IMR-90 (cell line): ENCODE measurements around the gene ADAMTS19. TPM values are rescaled to one million over a fixed set of nuclear protein-coding genes. Genes with fewer than 3 reads are reported as not detected.

Experiments used
- ATAC-seq: fragments of 200-7000 bp; cut with Tn5 transposase; 2 replicates; pipeline ENCODE4 v1.9.1; 2020; ENCODE audit warnings: low read depth, mild to moderate bottlenecking, moderate library complexity
- BruUV-seq: library from RNA; stranded (reverse); fragments of 400-500 nt; replicated peaks from 2 replicates; lab custom pipeline; 2021; lab: Mats Ljungman, UMichigan
- CTCF ChIA-PET: fragments of 300-600 bp; formaldehyde crosslinking; extraction: SDS; loops from one replicate; lab custom pipeline; 2021; ENCODE audit warnings: antibody characterized with exemption; lab: Yijun Ruan, JAX
- POLR2A ChIA-PET: fragments of 300-600 bp; sonication (Branson Sonifier 250); formaldehyde crosslinking; loops from one replicate; lab custom pipeline; 2022; ENCODE audit warnings: antibody characterized with exemption; ENCODE audit not compliant: unreplicated experiment; lab: Charles Lee
- DNase-seq: peaks from one replicate; pipeline ENCODE4 v3.0.0; 2013
- H2AFZ ChIP-seq: replicated peaks from 2 replicates; pipeline ENCODE3; 2013; ENCODE audit warnings: low read length, mild to moderate bottlenecking; ENCODE audit not compliant: poor library complexity
- H2AK5ac ChIP-seq: 2 replicates; pipeline ENCODE4 v1.6.1; 2013; ENCODE audit warnings: low read depth, low read length, inconsistent platforms
- H2AK9ac ChIP-seq: replicated peaks from 2 replicates; pipeline ENCODE3; 2013; ENCODE audit warnings: mild to moderate bottlenecking, low read depth, low read length, moderate library complexity; ENCODE audit not compliant: poor library complexity
- H2BK120ac ChIP-seq: 2 replicates; pipeline ENCODE4 v1.6.1; 2013; ENCODE audit warnings: low read depth, low read length, inconsistent platforms
- H2BK15ac ChIP-seq: 3 replicates; pipeline ENCODE4 v1.6.1; 2013; ENCODE audit warnings: low read depth, low read length, inconsistent platforms
- H2BK20ac ChIP-seq: 2 replicates; pipeline ENCODE4 v1.6.1; 2013; ENCODE audit warnings: low read depth, mild to moderate bottlenecking, inconsistent platforms, low read length, moderate library complexity
- H2BK5ac ChIP-seq: 2 replicates; pipeline ENCODE4 v1.6.1; 2013; ENCODE audit warnings: mild to moderate bottlenecking, low read depth, low read length, inconsistent platforms; ENCODE audit not compliant: poor library complexity, severe bottlenecking
- H3K14ac ChIP-seq: replicated peaks from 2 replicates; pipeline ENCODE4 v1.6.1; 2013; ENCODE audit warnings: low read depth, low read length, inconsistent platforms
- H3K18ac ChIP-seq: 2 replicates; pipeline ENCODE4 v1.6.1; 2013; ENCODE audit warnings: low read depth, low read length, control low read depth
- H3K23ac ChIP-seq: 2 replicates; pipeline ENCODE4 v1.6.1; 2013; ENCODE audit warnings: low read depth, low read length, inconsistent platforms
- H3K27ac ChIP-seq: 2 replicates; pipeline ENCODE4 v1.5.1; 2013; ENCODE audit warnings: mild to moderate bottlenecking, control low read depth, low read length; ENCODE audit not compliant: insufficient read depth
- H3K27me3 ChIP-seq: 2 replicates; pipeline ENCODE4 v1.6.1; 2013; ENCODE audit warnings: low read length; ENCODE audit not compliant: control insufficient read depth, insufficient read depth
- H3K36me3 ChIP-seq: 2 replicates; pipeline ENCODE4 v1.6.1; 2013; ENCODE audit warnings: low read length, mixed read lengths; ENCODE audit not compliant: control insufficient read depth, insufficient read depth
- H3K4ac ChIP-seq: 2 replicates; pipeline ENCODE4 v1.6.1; 2013; ENCODE audit warnings: low read depth, low read length, inconsistent platforms
- H3K4me1 ChIP-seq: 2 replicates; pipeline ENCODE4 v1.6.1; 2013; ENCODE audit warnings: low read length, mixed read lengths; ENCODE audit not compliant: control insufficient read depth, insufficient read depth
- H3K4me2 ChIP-seq: 2 replicates; pipeline ENCODE4 v1.6.1; 2013; ENCODE audit warnings: low read depth, mild to moderate bottlenecking, control low read depth, low read length, moderate library complexity
- H3K4me3 ChIP-seq: 2 replicates; pipeline ENCODE4 v1.5.1; 2013; ENCODE audit warnings: low read depth, mild to moderate bottlenecking, control low read depth, low read length, moderate library complexity; ENCODE audit not compliant: insufficient read depth
- H3K56ac ChIP-seq: 2 replicates; pipeline ENCODE4 v1.6.1; 2013; ENCODE audit warnings: low read length, inconsistent platforms; ENCODE audit not compliant: insufficient read depth; ENCODE audit errors: extremely low read depth
- H3K79me1 ChIP-seq, 2 experiments: 2 replicates each; pipeline ENCODE4 v1.6.1; 2013; ENCODE audit warnings: low read length in 2 of 2, inconsistent platforms in 1 of 2, low read depth in 1 of 2
- H3K9ac ChIP-seq: 2 replicates; pipeline ENCODE4 v1.6.1; 2013; ENCODE audit warnings: low read depth, low read length, control low read depth
- H3K9me1 ChIP-seq: 2 replicates; pipeline ENCODE4 v1.6.1; 2013; ENCODE audit warnings: low read length, inconsistent platforms; ENCODE audit not compliant: insufficient read depth
- H3K9me3 ChIP-seq: 2 replicates; pipeline ENCODE4 v1.6.1; 2013; ENCODE audit warnings: low read length; ENCODE audit not compliant: control insufficient read depth, insufficient read depth
- H4K20me1 ChIP-seq: 2 replicates; pipeline ENCODE4 v1.6.1; 2013; ENCODE audit warnings: low read length, inconsistent platforms; ENCODE audit not compliant: insufficient read depth
- H4K5ac ChIP-seq: 2 replicates; pipeline ENCODE4 v1.6.1; 2013; ENCODE audit warnings: mild to moderate bottlenecking, low read depth, low read length, control low read depth
- H4K8ac ChIP-seq, 2 experiments: 2 replicates each; pipeline ENCODE4 v1.6.1; 2013; ENCODE audit warnings: low read depth in 2 of 2, low read length in 2 of 2, control low read depth in 1 of 2, inconsistent platforms in 1 of 2
- H4K91ac ChIP-seq: 2 replicates; pipeline ENCODE4 v1.6.1; 2013; ENCODE audit warnings: low read depth, low read length, inconsistent platforms; ENCODE audit not compliant: insufficient read depth
- CHD1 ChIP-seq: IDR thresholded peaks from 2 replicates; pipeline ENCODE4 v1.6.1; 2012; ENCODE audit warnings: low read depth, low read length, improper control_type of control experiment
- FOS ChIP-seq: fragments of 150-350 bp; IDR thresholded peaks from 2 replicates; pipeline ENCODE4 v1.6.1; 2016; ENCODE audit warnings: low read depth, low read length
- WGBS, 2 experiments: methylation state at CpG; one replicate each; pipeline versions ENCODE4 v1.1.5 to v1.1.7; 2013; ENCODE audit warnings: missing lambda C conversion rate in 2 of 2; ENCODE audit not compliant: insufficient read length in 1 of 2; ENCODE audit errors: extremely low coverage in 2 of 2; 5-methylcytosine and 5-hydroxymethylcytosine counted together
- dilution Hi-C: fragments of 300-500 bp; cut with HindIII; formaldehyde crosslinking; loops from one replicate; pipeline ENCODE4 v1.14.3; 2018; ENCODE audit warnings: low sequenced_read_pairs; ENCODE audit not compliant: unreplicated experiment
- in situ Hi-C: fragments of 300-500 bp; cut with MboI; formaldehyde crosslinking; loops from 3 replicates; pipeline ENCODE4 v1.14.3; 2019; ENCODE audit warnings: low sequenced_read_pairs, inconsistent platforms, mixed read lengths
- intact Hi-C: fragments of 100-400 bp; cut with micrococcal nuclease; formaldehyde crosslinking; loops from 2 replicates; pipeline ENCODE4 v1.10.0; 2022
- polyA plus RNA-seq, 3 experiments: library from polyadenylated mRNA; depleted of rRNA; stranded (reverse); fragments of >200 nt; gene quantifications; 2 replicates each; pipeline ENCODE4 v1.2.3, GENCODE V29; 2012; ENCODE audit warnings: low replicate concordance in 1 of 3
- total RNA-seq: library from RNA; depleted of rRNA; stranded (reverse); fragments of >200 nt; gene quantifications from 2 replicates; pipeline ENCODE4 v1.2.3, GENCODE V29; 2012
- TF ChIP-seq, protein P1 (sequence below): fragments of 150-350 bp; IDR thresholded peaks from 2 replicates; pipeline ENCODE4 v1.6.1; 2016; ENCODE audit warnings: low read depth, mild to moderate bottlenecking, low read length, moderate library complexity, borderline replicate concordance

The ADAMTS19 gene
- total and polyA plus RNA-seq, 2 of the 4 experiments (the other 2 are of a cell fraction) = under 0.01 to 0.17 TPM

DNA sequence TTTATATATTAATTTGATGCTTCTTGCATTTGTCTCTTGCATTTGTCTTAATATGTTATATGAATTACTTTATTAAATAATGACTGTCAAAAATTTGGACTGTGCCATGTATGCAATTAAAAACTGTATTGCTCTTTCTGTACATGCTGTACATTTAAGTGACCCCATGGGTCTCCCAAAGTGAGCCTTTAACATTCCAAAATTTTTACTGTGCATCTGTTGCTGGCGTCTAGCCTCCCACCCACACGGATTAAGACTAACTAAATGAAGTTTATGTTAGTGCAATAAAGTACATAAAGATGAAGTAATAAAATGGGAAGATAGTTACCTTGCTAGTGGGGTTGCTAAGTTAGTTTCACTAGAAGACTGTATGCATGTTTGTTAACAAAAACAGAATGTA, 48.5 kb downstream of the ADAMTS19 start:
- Histone ChIP-seq H3K36me3 (no peaks in the 10 kb centered on the region), H4K5ac (no peak overlapping the region), H4K91ac (no peak overlapping the region), H3K23ac (no peak overlapping the region), H2BK5ac (no peak overlapping the region), H3K18ac (no peak overlapping the region), H2AK5ac (no peak overlapping the region), H3K9me3 (no peaks in the 10 kb centered on the region), H2BK15ac (no peak overlapping the region), H2AK9ac (no peak overlapping the region), H3K4me3 (no peak overlapping the region), H2BK120ac (no peak overlapping the region), H4K20me1 (no peaks in the 10 kb centered on the region), H3K79me1 (no peaks in the 10 kb centered on the region), H3K56ac (no peak overlapping the region), H3K27me3 (no peaks in the 10 kb centered on the region), H3K27ac (no peak overlapping the region), H2BK20ac (no peak overlapping the region), H3K4me1 (no peaks in the 10 kb centered on the region), H2AFZ (no peak overlapping the region), H3K4me2 (no peak overlapping the region), H3K9me1 (no peaks in the 10 kb centered on the region), H3K4ac (no peak overlapping the region), H3K14ac (no peak overlapping the region), H4K8ac (no peak overlapping the region), H3K9ac (no peak overlapping the region)
- DNase-seq = no peak
- dilution Hi-C loops = no loop called here
- ATAC-seq = no peak
- WGBS, 2 experiments = no CpG with 5 or more reads among the region's 2 CpGs
- CTCF ChIA-PET = no interaction called here
- intact Hi-C loops = no loop called here
- POLR2A ChIA-PET = no interaction called here
- no TSS peak for BruUV-seq
- in situ Hi-C loops = no loop called here
- TF ChIP-seq FOS (no peak), CHD1 (no peak)
- TF ChIP-seq, protein P1, sequence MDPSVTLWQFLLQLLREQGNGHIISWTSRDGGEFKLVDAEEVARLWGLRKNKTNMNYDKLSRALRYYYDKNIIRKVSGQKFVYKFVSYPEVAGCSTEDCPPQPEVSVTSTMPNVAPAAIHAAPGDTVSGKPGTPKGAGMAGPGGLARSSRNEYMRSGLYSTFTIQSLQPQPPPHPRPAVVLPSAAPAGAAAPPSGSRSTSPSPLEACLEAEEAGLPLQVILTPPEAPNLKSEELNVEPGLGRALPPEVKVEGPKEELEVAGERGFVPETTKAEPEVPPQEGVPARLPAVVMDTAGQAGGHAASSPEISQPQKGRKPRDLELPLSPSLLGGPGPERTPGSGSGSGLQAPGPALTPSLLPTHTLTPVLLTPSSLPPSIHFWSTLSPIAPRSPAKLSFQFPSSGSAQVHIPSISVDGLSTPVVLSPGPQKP = no peak
